ENCODE results near the gene IFT88. TPM values are rescaled to one million over a fixed set of nuclear protein-coding genes. Genes with fewer than 3 reads are reported as not detected.

IFT88 gene
- total RNA-seq, 2 donors from 2014 or later: 5.1 to 5.7 TPM

DNA sequence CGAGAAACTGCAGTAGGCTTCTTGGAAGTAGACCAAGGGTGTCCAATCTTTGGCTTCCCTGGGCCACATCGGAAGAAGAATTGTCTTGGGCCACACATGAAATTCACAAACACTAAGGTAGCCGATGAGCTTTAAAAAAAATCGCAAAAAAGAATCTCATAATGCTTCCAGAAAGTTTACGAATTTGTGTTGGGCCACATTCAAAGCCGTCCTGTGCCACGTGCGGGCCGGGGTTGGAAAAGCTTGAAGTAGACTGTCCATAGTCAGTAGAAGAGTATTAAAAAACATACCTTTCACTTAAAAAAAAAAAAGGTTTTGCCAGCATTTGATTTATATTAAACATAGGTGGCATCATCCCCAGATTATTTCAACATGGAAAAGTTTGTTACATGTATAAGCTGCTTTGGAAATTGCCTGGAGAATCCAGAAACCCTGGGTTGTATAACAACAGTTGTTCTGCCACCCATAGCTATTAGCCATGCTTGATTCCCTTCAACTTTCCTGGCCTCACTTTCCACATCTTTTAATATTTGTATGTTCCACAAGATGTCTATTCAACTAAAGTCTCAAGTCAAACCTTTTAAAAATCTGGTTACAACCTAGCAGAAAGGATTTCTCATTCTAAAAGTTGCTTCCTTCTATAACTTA is 1.0 kb downstream of the IFT88 start:
- no peaks in the 10 kb centered on the region for H3K9me3 ChIP-seq
- no peaks in the 10 kb centered on the region for H3K36me3 ChIP-seq
- peaks cover 0 to 6% of the 10 kb centered on the region in 2 donors for H3K4me1 ChIP-seq
- peak overlapping the region; percentile 94 to 95 for H3K27ac ChIP-seq
- DNase-seq (ENCODE audit: low spot score): no peak
- TF ChIP-seq, protein P1, sequence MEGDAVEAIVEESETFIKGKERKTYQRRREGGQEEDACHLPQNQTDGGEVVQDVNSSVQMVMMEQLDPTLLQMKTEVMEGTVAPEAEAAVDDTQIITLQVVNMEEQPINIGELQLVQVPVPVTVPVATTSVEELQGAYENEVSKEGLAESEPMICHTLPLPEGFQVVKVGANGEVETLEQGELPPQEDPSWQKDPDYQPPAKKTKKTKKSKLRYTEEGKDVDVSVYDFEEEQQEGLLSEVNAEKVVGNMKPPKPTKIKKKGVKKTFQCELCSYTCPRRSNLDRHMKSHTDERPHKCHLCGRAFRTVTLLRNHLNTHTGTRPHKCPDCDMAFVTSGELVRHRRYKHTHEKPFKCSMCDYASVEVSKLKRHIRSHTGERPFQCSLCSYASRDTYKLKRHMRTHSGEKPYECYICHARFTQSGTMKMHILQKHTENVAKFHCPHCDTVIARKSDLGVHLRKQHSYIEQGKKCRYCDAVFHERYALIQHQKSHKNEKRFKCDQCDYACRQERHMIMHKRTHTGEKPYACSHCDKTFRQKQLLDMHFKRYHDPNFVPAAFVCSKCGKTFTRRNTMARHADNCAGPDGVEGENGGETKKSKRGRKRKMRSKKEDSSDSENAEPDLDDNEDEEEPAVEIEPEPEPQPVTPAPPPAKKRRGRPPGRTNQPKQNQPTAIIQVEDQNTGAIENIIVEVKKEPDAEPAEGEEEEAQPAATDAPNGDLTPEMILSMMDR (IDR thresholded peaks at IDR 0.05): no peak
- no peaks in the 10 kb centered on the region for H3K27me3 ChIP-seq
- H3K4me3 ChIP-seq: peak overlapping the region; percentile 52 to 79

DNA sequence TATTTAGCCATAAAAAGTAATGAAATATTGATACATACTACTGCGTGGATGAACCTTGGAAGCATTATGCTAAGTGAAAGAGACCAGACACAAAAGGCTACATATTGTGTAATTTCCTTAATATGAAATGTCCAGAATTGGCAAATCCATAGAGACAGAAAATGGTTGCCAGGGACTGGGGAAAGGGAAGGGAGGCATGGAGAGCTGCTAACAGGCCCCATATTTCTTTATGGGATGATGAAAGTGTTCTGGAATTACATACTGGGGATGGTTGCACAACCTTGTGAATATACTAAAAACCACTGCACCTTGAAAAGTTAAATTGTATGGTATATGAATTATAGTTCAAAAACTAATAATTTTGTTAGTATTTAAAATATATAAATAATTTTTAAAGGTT is 3.6 kb downstream of the IFT88 start:
- DNase-seq (ENCODE audit: low spot score): no peak

DNA sequence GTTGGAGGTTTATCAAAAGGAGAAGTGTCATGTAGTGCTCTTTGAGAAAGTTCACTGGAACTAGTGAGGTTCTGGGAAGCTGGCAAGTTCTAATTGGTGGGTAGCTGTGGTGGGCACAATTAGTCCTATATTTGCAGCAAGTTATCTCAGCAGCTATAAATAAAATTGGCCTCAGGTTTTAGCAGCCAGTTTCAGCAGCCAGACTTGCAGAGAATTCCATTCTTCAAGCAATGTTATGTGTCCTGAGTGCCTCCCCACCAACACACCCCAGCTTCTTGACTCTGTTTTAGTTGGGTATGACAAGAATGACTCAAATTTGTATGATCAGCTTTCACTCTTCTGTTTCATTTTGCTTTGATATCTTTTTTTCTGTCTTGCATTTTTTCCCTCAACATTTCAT is 4.7 kb downstream of the IFT88 start:
- TF ChIP-seq, protein P1 (IDR thresholded peaks at IDR 0.05): no peak
- Histone ChIP-seq H3K9me3 (peaks cover 4 to 5% of the 10 kb centered on the region in 2 donors), H3K4me1 (peaks cover 0 to 6% of the 10 kb centered on the region in 2 donors), H3K27ac (no peak overlapping the region), H3K27me3 (no peaks in the 10 kb centered on the region), H3K4me3 (no peak overlapping the region), H3K36me3 (no peaks in the 10 kb centered on the region)
- no peak for DNase-seq (ENCODE audit: low spot score)

More for the DNA sequence above, 3.6 kb downstream of the IFT88 start:
- Histone ChIP-seq H3K9me3 (no peaks in the 10 kb centered on the region), H3K36me3 (no peaks in the 10 kb centered on the region), H3K4me3 (no peak overlapping the region), H3K27me3 (no peaks in the 10 kb centered on the region), H3K27ac (no peak overlapping the region), H3K4me1 (peaks cover 0 to 6% of the 10 kb centered on the region in 2 donors)
- TF ChIP-seq, protein P1 (IDR thresholded peaks at IDR 0.05): no peak

DNA sequence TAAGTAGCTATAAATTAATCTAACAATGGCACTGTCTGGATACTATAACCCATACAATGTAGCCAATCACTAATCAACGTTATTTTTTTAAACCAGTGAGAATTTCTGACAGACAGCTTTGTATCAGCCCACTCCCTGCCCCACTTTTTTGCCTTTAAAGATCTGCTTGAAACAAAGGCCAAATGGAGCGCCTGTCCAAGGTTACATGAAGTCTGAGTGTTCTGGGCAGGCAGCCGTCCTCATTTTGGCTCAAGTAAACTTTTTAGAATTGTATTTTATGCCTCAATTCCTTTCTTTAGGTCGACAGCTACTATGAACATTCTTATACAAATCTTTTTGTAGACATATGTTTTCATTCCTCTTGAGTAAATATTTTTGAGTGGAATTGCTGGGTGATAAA is 6.2 kb downstream of the IFT88 start:
- H3K36me3 ChIP-seq: no peaks in the 10 kb centered on the region
- H3K27me3 ChIP-seq: no peaks in the 10 kb centered on the region
- no peak overlapping the region for H3K4me3 ChIP-seq
- no peak for DNase-seq (ENCODE audit: low spot score)
- TF ChIP-seq, protein P1 (IDR thresholded peaks at IDR 0.05): no peak
- H3K27ac ChIP-seq: no peak overlapping the region
- peaks cover 4 to 5% of the 10 kb centered on the region in 2 donors for H3K9me3 ChIP-seq
- no peaks in the 10 kb centered on the region for H3K4me1 ChIP-seq

DNA sequence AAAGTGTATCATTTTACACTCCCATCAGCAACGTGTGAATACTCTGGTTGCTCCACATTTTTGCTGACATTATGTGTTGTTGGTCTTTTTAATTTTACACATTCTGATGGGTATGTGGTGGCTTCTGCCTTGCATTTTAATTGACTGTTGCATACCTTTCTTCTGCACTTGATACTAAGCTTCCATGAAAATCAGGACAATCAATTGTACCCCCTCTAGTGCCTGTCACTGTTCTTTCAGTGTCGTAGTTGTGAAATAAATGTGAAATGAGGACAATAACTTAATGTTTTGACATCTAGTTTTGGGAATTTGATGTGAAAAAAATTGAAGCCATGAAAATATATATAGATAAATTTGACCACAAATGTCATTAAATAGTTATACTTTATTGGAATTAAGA is 6.7 kb downstream of the IFT88 start:
- Histone ChIP-seq H3K9me3 (peaks cover 4 to 5% of the 10 kb centered on the region in 2 donors), H3K27me3 (no peaks in the 10 kb centered on the region), H3K27ac (no peak overlapping the region), H3K4me3 (no peak overlapping the region), H3K36me3 (no peaks in the 10 kb centered on the region), H3K4me1 (no peaks in the 10 kb centered on the region)
- DNase-seq (ENCODE audit: low spot score): no peak
- TF ChIP-seq, protein P1 (IDR thresholded peaks at IDR 0.05): no peak

DNA sequence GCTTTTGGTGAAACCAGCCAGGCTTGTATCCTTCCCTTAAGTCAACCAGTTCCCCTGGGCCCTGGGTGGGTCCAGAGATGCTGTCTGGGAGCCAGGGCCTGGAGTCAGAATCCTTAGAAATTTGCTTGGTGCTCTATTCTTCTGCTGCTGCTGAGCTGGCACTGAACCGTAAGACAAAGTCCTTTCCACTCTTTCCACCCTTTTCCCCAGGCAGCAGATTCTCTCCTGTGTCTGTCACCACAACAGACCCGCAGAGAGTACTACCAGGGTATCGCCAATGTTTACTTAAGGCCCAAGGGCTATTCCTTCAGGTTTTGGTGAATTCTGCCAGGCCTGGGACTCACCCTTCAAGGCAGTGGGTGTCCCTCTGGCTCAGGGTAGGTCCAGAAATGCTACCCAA is 12.2 kb downstream of the IFT88 start:
- Histone ChIP-seq H3K4me1 (no peaks in the 10 kb centered on the region), H3K4me3 (no peak overlapping the region), H3K27ac (no peak overlapping the region), H3K27me3 (no peaks in the 10 kb centered on the region), H3K9me3 (peaks cover 4 to 15% of the 10 kb centered on the region in 2 donors), H3K36me3 (peaks cover 4% of the 10 kb centered on the region)
- TF ChIP-seq, protein P1 (IDR thresholded peaks at IDR 0.05): no peak
- no peak for DNase-seq (ENCODE audit: low spot score)

Data from right atrium auricular region (tissue), 2 donors.